Tibial artery (tissue), 4 donors: Measurements from ENCODE around the gene ITFG1.
"Not testable (repeated sequence)": the region's sequence is repeated elsewhere in the genome, so short reads cannot be mapped to it uniquely, and the experiment has no call there.

Experiments
- DNase-seq, 2 donors: peaks; one replicate each; pipeline ENCODE4 v3.0.0-alpha.2; 2019
- H3K27ac ChIP-seq, 2 donors: fragments of 200-600 bp; sonication (generic) in 1 of 2; 1 replicate in 1 of 2; 2 replicates in 1 of 2; pipeline ENCODE4 v1.5.1; 2018 to 2019; ENCODE audit warnings: mild to moderate bottlenecking in 1 of 2
- H3K27me3 ChIP-seq, 2 donors: fragments of 200-600 bp; sonication (generic) in 1 of 2; one replicate each; pipeline versions ENCODE4 v1.5.1 to v1.6.0; 2016 to 2019
- H3K36me3 ChIP-seq, 3 donors: fragments of 200-600 bp; sonication (generic) in 2 of 3; one replicate each; pipeline ENCODE4 v1.5.1; 2016 to 2019; ENCODE audit warnings: mild to moderate bottlenecking in 2 of 3
- H3K4me1 ChIP-seq, 4 donors: fragments of 200-600 bp; sonication (generic) in 2 of 4; 1 replicate in 3 of 4; 2 replicates in 1 of 4; pipeline ENCODE4 v1.5.1; 2016 to 2019
- H3K4me3 ChIP-seq, 2 donors: fragments of 200-600 bp; sonication (generic) in 1 of 2; 1 replicate in 1 of 2; 2 replicates in 1 of 2; pipeline ENCODE4 v1.5.1; 2018 to 2019; ENCODE audit warnings: mild to moderate bottlenecking in 2 of 2
- H3K9me3 ChIP-seq, 3 donors: fragments of 200-600 bp; sonication (generic) in 1 of 3; one replicate each; pipeline ENCODE4 v1.5.1; 2016 to 2019
- CTCF ChIP-seq, 2 experiments: fragments of 200-600 bp in 1 of 2; fragments of 450-650 bp in 1 of 2; IDR thresholded peaks; one replicate each; pipeline ENCODE4 v1.5.1; 2017 to 2019; ENCODE audit warnings: antibody characterized with exemption in 2 of 2, mild to moderate bottlenecking in 1 of 2, moderate library complexity in 1 of 2
- intact Hi-C: fragments of 100-400 bp; cut with DNase I; formaldehyde crosslinking; loops from one replicate; pipeline ENCODE4 v1.15.0; 2023; ENCODE audit warnings: low total_unique reads

ITFG1 gene

DNA sequence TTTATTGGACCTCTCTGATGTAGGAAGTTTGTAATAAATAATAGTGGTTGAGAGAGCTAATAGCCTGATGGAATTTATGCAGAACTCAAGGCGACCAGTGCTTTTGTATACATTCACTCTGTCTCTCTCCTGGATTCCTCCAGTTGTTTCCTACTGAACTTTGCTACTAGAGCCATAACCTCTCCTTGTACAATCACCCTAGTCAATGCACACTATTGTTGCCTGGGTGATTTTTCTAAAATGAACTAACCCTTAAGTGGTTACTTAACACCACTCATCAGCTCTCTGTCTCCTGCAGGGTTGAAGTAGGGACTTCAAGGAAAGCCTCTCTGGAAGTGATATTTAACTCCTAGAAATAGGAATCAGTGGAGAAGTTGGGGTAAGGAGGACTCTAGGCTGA, 9.9 kb upstream of the ITFG1 start:
- DNase-seq, result no peak
- no peaks in the 10 kb centered on the region for H3K27me3 ChIP-seq
- TF ChIP-seq CTCF (IDR thresholded peaks at IDR 0.05), result no peak
- H3K9me3 ChIP-seq, result no peaks in the 10 kb centered on the region
- H3K4me1 ChIP-seq, result peaks cover 0 to 21% (median 6%) of the 10 kb centered on the region in 4 donors
- H3K4me3 ChIP-seq, result no peak overlapping the region
- no peak overlapping the region for H3K27ac ChIP-seq
- intact Hi-C loops, result no loop called here
- no peaks in the 10 kb centered on the region for H3K36me3 ChIP-seq

GRCh38 chr16:47470211-47470610, 9.3 kb upstream of the ITFG1 start:
- H3K4me1 ChIP-seq, result peaks cover 0 to 19% (median 2%) of the 10 kb centered on the region in 4 donors
- intact Hi-C loops, result no loop called here
- H3K27ac ChIP-seq, result no peak overlapping the region
- no peaks in the 10 kb centered on the region for H3K27me3 ChIP-seq
- no peak for DNase-seq
- no peaks in the 10 kb centered on the region for H3K9me3 ChIP-seq
- TF ChIP-seq CTCF (IDR thresholded peaks at IDR 0.05), result no peak
- H3K4me3 ChIP-seq, result no peak overlapping the region
- H3K36me3 ChIP-seq, result no peaks in the 10 kb centered on the region

DNA sequence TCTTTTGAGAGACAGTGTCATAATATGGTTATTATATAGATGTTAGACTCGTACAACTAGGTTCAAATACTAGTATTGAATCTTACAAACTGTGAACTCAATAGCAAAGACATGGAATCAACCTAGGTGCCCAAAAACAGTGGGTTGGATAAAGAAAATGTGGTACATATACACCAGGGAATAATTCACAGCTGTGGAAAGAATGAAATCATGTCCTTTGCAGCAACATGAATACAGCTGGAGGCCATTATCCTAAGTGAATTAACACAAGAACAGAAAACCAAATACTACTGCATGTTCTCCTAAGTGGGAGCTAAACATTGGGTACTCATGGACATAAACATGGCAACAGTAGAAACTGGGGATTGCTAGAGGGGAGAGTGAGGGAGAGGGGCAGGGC, 8.4 kb upstream of the ITFG1 start:
- TF ChIP-seq CTCF (IDR thresholded peaks at IDR 0.05), result no peak
- no peak overlapping the region for H3K27ac ChIP-seq
- H3K9me3 ChIP-seq, result no peaks in the 10 kb centered on the region
- H3K27me3 ChIP-seq, result no peaks in the 10 kb centered on the region
- no peak overlapping the region for H3K4me3 ChIP-seq
- H3K4me1 ChIP-seq, result peaks cover 0 to 27% (median 9%) of the 10 kb centered on the region in 4 donors
- no peak for DNase-seq
- intact Hi-C loops, result no loop called here
- peaks cover 0 to 3% (median 0%) of the 10 kb centered on the region in 3 donors for H3K36me3 ChIP-seq

GRCh38 chr16:47468070-47468689, 7.3 kb upstream of the ITFG1 start:
- H3K27me3 ChIP-seq, H3K36me3 ChIP-seq, DNase-seq, H3K9me3 ChIP-seq, H3K27ac ChIP-seq, intact Hi-C loops, H3K4me3 ChIP-seq: not testable (repeated sequence)
- H3K4me1 ChIP-seq, result peaks cover 0 to 34% (median 16%) of the 10 kb centered on the region in 4 donors

GRCh38 chr16:47467501-47467900, 6.6 kb upstream of the ITFG1 start:
- no peak for TF ChIP-seq CTCF (IDR thresholded peaks at IDR 0.05)
- H3K9me3 ChIP-seq, result no peaks in the 10 kb centered on the region
- no peak for DNase-seq
- no peak overlapping the region for H3K4me3 ChIP-seq
- peaks cover 0 to 3% (median 0%) of the 10 kb centered on the region in 3 donors for H3K36me3 ChIP-seq
- H3K27ac ChIP-seq, result no peak overlapping the region
- no peaks in the 10 kb centered on the region for H3K27me3 ChIP-seq
- intact Hi-C loops, result no loop called here
- H3K4me1 ChIP-seq, result peaks cover 0 to 41% (median 16%) of the 10 kb centered on the region in 4 donors

DNA sequence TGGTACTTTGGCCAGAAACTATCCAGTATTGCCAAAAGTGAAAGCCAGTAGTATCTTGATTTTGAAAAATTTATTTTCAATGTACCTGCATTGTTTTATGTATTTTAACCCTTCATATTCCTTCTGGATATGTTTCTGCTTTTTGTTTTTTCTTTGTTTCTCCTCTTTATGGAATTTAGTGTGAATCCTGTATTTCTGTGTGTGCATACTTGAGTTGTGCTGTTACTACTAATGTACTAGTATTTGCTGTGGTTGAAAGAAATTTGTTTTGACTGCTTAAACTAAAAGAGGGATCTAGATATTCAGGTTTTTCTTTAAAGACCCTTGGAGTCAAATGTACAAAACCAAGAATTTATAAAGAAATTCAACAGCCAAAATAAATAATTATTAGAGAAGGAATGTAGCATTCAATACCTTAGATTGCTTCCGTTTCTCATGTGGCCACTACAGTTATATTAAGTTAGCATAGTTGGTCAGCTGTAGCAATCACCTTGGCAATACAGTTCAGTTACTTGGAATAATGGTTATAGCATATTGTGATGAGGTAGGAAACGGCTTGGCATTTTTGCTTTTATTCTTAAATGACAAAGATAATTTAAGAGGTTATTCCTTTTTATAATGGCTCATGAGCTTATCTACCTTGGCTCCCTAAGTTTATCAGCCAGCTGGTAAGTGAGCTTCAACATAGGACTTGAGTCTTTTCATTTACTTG, 5.2 kb upstream of the ITFG1 start:
- Histone ChIP-seq H3K9me3 (no peaks in the 10 kb centered on the region), H3K4me1 (peaks cover 0 to 47% (median 21%) of the 10 kb centered on the region in 4 donors), H3K27ac (no peak overlapping the region), H3K4me3 (no peak overlapping the region), H3K36me3 (peaks cover 0 to 3% (median 0%) of the 10 kb centered on the region in 3 donors), H3K27me3 (no peaks in the 10 kb centered on the region)
- no peak for TF ChIP-seq CTCF (IDR thresholded peaks at IDR 0.05)
- no peak for DNase-seq
- intact Hi-C loops, result no loop called here
